ENCODE measurements around the gene BLMH.
"Not testable (repeated sequence)": the region's sequence is repeated elsewhere in the genome, so short reads cannot be mapped to it uniquely, and the experiment has no call there.

Gene BLMH

DNA sequence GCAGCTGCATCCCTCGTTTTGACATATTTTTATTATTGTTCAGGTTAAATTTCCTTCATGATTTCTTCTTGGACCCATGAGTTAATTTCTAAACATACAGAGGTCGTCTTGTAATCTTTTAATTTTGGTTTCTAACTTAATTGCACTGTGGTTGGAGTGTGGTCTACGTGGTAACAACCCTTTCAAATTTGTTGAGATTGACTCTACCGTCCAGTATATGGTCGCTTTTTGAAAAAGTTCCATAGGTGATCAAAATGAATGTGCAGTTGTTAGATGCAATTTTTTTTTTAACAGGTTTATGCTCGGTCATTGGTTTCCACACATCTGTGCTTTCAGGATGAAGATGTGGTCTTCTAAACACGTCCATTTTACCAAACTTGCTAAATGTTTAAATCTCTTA lies 45.3 kb downstream of the BLMH start:
- DNase-seq: no peak

DNA sequence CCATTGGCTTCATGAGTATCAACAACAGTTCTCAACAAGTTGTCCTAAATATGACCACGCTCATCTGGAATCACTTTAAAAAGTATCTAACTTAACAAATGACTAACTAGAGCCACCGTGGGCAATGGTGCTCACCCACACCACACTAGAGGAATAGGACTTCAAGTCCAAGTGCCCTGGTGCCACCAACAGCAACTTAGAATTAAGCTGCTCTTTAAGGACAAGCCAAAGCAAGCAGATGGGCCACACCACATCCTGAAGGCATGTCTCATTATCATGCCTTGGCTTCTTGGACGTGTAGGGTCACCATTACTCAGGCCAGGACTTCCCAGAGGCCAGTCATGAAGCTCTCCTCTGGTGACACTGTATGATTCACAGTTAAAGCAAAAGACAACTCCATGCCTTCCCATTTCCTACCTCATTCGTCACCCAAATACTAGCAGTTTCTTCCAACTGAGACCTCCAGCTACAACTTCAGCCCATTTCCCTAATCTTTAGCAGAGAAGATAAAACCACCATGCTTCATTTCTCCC lies 46.8 kb downstream of the BLMH start:
- DNase-seq: no peak

DNA sequence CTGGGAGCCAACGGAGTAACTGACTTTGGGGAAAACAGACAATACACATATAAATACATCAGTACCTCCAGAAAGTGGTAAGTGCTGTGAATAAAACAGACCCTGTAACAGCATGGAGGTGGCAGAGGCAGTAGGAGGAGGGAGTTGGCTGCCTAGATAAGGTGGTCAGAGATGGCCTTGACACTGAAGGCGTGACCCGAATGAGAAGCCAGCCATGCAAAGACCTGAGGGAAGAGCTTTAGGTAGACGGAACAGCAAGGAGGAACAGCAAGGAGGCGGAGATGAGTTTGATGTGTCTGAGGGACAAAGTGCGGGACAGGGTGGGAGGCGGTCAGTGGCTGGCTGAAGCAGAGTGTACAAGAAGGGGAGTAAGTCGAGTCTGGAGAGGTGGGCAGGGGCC lies 48.2 kb downstream of the BLMH start:
- DNase-seq: no peak

DNA sequence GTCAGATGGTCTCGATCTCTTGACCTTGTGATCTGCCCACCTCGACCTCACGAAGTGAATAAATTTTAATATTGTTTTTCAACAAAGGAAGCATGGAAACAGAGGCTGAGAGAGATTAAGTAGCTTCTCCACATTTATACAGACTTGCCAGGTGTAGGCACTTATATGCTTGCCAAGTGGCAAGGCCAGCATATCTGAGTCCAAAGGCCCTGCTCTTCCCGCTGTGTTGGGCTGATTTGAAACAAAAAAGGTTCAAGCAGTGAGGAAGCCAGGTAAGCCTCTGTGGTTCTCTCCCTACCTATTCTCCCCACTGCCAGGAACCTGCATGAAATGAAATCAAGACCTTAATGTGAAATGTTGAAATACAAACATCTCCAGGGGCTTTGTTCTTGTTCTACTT lies 48.7 kb downstream of the BLMH start:
- DNase-seq: no peak

DNA sequence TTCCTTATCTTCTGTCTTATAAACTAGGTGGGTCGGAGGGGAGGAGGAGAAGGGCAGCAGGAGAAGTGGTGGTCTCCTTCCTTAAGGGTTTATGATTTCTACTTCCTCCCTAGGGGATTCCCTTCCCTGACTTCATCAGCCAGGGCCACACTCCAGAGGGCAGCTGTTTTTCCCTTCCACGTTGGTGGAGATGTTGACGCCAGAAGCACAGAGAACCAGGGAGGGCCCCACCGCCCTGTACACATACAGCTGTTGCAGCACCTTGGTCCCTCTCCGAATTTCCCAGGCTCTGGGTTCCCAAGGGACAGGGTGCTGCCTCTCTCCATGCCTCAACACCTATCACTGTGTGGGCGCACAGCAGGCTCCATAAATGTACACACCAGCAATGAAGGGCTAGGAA lies 50.7 kb downstream of the BLMH start:
- DNase-seq: no peak

DNA sequence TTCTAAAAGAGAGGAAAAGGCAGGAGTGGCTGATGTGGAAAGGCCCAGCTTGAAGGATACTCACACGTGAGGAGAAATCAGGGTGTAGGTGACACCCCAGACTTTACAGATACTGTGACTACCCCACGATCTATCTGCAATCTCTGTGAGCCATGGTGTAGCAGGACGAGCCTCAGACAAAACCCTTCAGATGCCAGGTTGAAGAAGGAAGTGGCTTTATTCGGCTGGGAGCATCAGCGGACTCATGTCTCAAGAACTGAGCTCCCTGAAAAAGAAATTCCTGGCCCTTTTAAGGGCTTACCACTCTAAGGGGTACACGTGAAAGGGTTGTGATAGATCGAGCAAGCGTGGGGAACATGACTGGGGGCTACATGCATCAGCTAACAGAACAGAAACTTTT lies 51.6 kb downstream of the BLMH start:
- no peak for DNase-seq

DNA sequence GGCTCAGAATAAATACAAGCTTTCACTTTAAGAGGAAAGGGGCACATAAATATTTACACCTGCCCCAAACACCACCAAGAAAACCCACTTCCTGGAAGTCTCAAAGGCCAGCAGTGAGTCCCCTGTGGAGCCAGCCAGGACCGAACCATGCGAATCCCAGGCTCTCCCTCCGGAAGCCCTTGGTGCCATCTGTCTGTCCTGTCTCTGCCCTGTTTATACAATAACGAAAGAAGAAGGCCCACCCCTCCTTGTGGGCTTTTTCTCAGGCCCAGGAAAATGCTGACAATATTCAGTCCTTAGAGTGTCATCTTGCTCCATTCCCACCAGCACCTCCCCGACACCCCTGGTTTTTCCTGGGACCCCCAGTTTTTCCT lies 52.7 kb downstream of the BLMH start:
- DNase-seq: no peak

DNA sequence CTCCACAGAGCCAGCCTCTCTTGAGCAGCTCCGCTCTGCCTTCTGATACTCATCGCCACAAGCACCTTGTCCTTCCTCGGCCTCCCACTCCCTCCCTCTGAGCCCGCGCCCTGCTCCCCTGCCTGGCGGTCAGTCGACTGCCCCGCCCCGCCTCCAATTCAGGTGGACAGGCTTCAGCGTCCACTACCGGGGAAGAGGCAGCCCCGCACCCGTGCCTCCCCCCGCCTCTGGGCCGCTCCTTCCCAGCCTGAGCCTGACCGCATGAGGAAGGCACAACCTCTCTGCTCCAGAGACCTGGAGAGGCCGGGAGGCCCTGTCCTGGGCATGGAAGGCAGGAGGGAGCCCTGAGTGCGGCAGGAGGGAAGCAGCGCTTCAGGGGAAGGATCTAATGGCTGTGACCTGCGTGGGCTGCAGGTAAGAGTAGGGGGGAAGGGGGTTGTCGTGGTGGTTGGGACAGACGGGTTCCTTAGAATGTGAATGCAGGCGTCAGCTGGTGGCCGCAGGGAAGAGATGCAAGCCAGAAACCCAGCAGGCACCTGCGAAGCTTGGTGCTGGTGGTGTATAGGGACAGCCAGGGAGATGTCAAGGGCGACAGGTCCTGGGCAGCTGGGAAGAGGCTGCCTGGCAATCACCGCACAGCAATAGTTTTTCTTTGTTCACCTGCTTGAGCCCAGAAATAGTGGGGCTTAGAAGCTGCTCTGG lies 53.2 kb downstream of the BLMH start:
- no peak for DNase-seq

DNA sequence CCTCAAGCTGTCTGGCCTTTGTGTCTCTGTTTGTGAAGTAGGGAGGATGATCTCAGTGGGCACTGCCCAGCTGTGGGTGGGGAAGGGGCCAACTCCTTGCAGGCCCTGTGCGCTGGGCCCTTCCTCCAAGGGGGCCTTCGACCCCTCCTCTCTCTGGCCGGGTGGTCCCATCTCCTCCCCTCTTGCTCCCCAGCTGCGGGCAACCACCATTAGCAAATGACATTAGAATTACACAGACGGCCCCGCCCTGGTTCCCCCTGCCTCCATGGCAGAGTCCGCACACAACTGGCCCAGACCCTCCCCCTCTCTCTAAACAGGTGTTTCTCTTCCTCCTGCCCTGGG lies 53.8 kb downstream of the BLMH start:
- no peak for DNase-seq

DNA sequence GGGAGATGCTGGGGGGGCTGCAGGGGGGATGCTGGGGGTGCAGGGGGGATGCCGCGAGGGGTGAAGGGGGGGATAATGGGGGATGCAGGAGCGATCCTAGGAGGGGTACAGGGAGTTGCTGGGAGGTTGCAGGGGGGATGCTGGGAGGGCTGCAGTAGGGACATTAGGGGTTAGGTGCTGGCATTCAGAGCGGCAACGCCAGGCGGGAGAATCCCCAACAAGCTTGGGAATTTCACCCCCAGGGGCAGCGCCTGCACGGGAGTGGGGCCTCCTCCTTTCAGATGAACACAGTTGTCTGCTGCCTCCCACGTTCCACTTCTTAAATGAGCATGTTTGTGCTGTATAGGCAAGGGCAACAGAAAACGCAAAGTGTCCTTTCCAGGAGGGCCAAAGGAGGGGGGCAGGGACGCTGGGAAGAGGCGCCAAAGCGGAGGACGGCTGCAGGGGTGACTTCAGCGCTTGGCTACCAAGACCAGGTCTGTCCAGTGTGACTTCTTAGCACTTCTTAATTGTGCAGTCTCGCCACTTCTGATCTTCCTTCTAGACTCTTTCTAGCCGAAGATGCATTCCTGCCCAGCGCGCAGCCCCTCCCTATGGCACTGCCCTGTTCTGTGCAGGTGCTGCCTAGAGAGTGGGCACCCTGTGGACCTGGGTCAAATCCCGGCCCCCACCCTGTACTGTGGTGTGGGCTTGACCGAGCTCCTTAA lies 54.3 kb downstream of the BLMH start:
- no peak for DNase-seq

DNA sequence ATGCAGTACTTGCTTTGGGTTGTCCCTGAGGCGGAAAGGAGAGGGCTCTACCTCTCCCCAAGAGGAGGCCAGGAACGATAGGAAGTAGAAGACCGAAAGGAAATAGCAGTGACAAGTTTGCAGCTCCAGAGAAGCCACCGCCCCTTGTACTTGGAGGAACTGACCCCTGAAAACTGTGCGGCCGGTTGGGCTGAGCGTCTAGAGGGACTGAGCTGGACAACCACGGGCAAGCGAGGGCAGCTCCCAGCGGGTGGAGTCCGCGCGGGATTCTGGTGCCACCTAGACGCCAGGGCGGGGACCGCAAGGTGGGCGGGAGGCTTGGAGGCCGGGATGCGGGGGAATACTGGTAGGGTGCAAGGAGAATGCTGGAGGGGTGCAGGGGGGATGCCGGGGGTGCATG lies 55.0 kb downstream of the BLMH start:
- DNase-seq: peak; percentile 23

DNA sequence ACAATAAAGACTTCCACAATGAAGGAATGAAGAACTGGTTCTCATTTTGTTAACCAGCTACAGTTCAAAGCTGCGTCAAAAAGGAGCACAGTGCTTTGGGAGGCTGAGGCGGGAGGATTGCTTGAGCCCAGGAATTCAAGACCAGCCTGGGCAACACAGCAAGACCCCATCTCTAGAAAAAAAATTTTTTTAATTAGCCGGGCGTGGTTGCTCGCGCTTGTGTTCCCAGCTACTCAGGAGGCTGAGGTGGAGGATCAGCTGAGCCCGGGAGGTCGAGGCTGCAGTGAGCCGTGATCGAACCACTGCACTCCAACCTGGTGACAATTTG lies 55.5 kb downstream of the BLMH start:
- DNase-seq: no peak

DNA sequence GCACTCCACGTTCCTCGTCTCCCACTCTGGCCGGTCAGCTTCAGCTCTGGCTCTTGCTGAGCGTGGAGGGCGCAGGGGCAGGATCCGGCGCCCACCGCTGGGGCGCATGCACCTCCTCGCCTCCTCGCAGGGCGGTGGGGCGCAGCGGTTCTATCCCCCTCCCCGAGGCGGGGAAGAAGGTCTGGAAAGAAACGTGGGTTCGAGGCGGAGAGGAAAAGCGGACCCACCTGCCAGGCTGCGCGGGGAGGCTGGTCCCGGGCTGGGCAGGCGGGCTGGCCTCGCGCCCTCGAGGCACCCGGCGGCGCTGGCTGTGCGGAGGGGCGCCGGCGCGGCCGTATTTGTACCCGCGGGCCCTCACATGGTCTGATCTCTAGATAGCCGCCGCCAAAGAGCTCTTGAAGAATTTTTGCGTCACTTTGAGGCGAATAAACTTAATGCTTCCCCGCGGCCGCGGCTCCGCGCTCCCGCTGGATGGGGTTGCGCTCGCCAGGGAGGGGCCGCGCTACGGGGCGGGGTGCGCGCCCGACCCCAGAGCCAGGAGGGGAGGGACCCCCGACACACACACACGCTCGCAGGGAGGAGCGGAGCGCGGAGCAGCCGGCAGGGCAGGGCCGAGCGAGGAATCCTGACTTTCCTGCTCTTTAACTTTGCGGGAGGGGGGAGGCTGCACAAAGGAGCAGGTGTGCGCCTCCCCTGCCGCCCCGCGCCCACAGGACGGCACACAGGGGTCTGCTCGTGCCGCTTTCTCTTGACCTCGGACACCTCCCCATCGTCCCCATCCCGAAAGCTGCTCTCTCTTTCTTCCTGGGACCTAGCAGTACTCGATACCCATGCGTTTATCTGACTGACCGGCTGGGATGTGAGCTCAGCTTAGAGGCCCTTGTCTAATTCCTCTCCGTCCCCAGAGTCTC lies 56.1 kb downstream of the BLMH start, which contains the start of gene SLC6A4:
SLC6A4 (minus strand) TSS at position 312 of the 911 bp plus-strand sequence. CDS start 13,739 bp downstream, outside the sequence.
- DNase-seq: no peak

DNA sequence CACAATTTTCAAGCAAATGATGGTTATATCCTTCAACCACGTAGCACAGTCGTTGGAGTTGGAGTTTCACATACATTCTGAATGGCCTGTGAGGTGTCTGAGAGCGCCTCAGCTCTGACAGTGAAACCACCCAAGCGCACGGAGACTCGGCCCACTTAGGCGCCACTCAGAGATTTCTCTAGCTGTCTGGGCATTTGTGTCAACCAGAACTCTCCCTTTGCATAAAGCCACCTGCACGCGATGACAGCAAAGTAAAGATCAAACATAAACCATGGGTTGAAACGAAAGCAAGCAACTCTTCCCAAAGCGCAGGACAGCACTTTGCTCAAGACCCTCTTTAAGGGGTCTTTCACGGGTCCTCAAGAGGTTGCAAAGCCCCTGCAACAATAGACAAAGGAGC lies 56.8 kb downstream of the BLMH start:
- peak; percentile 11 for DNase-seq

DNA sequence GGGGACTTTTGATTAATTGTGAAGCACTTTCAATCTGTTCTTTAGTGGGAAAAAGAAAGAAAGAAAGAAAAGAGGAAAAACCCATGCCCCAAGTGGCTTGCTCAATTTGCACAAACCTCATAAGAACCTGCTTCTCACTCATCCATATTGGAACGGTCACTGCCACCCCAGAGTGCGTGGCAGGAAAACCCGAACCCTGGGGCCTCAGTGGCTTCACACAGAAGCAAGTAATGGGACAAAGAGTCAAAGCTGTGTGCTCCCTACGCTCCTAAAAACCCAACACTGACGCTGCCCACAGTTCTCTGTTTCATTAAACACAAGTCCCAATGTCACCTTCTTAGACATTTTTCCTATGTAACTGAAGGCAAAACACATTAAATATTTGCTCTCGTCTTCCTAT lies 57.4 kb downstream of the BLMH start:
- no peak for DNase-seq

DNA sequence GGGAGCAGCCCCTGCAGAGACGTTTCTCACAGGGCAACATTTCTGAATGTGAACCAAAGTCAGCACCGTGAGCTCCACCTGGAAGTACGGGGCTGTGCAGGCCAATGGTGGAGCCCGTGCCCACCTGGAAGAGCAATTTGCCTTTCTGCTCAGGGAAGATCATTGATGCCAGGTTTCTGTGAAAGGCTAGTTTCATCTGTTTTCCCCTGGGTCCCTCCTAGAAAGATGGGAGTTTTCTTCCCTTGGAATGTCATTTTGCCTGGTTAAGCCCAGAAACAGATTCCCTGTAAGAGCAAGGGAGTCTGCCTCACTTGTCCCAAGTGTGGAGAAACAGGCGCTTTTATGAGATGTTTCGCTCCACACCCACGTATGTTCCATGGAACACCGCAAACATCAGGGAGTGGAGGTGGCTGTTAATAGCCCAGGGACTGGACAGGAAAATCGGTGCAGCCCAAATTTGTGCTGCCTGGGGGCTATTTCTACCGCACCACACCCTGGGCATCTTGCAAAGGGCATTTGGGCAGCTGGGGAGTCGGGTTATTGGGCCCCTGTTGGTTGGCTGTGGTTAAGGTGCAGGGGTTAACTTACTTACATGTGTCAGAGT lies 58.8 kb downstream of the BLMH start:
- no peak for DNase-seq

DNA sequence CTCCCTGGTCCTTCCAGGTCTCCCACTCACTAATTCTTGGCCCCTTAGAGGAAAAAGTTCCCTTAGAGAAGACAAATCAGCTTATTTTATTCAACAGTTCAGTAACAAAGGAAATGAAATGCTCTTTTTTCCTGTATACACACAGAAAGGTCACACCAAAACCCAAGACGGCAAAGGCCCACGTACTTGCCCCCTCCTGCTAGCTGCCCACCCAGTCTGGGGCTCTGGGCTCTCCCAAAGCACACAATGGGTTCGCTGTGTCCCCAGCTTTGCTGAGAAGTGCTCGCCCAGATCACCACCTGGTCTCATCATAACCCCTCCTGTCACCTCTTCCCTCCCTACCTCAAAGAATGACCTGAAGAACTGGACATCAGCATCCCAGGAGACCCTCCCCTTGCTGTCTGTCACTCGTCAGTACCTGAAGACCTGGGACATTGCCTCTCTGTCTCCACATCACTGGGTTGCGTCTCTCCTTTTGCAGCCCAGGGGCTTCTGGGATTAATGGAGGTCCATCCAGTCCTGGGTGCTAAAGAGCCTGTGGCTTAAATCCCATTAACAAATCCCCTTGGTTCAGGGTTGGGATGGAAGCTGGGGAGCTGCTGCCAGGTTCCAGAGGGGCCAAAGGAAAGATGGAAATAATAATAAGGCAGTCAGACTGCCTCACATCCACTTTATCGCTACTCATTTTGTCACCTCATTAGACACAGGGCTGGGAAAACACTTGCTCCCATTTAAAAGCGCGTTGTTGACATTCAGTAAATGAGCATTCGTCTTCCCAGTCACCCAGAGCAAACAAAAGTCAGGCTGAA lies 59.5 kb downstream of the BLMH start:
- no peak for DNase-seq

DNA sequence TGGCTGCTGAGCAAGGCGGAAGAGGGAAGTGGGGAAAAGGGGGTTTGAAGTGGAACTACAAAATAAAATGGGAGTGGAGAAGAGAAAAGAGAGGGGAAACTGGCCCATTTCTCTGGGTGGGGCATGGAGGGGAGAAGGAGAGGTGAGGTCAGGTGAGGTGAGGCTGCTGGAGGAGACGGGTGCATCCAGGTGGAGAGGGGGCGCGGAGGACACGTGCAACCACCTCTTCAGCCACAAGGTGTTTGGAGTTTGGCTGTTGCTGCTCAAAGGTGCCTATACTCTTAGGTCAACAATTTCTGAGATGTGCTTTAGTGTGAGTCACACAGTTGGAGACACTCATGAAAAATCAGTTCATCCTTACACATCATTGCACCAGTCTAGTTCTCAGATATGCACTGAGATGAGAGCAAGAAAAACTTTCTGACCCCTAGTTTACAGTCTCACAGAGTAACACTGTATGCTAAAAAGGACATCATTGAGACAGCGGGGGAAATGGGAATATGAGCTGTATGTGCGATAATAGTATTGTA lies 61.1 kb downstream of the BLMH start:
- DNase-seq: no peak

DNA sequence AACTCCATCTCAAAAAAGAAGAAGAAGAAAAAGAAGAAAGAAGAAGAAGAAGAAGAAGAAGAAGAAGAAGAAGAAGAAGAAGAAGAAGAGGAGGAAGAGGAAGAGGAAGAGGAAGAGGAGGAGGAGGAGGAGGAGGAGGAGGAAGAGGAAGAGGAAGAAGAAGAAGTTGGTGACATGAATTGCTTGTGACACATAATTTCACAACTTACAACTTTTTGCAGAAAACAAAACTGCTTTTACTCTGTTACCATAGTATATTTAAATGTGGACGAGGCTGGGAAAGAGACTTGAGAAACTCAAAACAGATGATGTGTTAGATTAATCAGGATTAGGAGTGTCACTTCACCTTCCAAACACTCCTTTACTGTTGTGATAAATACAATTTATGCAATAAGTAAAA lies 61.7 kb downstream of the BLMH start:
- not testable (repeated sequence) for DNase-seq

DNA sequence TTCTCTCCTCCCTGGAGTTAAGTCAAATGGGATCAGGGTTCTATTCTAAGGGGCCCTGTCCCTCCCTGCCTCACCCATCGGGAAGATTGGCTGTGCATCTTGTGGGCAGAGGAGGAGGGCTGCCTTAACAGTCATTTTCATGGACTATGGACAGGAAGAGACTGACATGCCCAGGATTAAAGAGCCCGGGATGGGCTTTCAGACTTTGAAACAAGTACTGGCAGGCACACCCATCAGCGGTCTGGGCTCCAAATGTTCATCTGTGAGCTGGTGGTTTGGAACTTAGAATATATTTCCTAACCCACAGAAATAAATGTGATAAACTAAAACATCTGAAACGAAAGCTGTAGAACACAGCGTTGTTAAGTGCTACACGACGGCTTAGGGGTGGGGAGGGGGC lies 62.7 kb downstream of the BLMH start:
- no peak for DNase-seq

DNA sequence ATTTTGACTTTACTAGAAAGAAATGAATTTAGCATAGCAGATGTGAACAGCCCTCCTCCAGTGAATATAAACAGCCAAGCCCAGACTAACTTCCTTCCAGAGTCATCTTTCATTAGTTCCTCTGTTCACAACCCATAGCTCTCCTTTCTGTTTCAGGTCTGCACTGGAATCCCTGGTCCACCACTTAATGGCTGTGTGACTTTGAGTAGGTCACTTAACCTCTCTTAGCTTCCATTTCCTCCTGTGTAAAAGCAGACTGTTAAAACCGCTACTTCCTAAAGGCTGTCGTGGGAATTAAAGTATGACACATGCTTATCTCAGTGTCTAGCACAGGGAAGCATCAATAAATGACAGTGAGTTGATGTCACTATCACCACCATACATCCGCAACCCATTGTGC lies 63.7 kb downstream of the BLMH start:
- DNase-seq: no peak

DNA sequence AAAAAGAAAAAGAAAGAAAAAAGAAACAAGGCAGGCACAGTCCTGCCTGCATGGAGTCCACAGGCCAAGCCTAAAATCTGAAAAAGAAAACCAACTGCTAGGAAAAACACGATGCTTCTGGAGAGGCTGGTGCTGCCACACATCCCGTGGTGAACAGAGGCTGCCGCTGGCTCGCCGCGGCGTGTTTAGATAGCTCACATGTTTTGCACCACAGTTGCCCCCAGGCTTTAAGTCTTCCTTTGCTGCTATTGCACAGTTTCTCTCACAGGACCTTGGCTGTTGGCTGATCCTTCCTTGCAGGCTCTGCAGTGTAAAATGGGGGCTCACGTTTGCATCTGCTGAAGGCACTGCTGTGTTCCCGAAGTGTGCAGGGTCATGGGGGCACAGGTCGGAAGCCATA lies 64.9 kb downstream of the BLMH start:
- DNase-seq: no peak

All from activated CD4-positive, alpha-beta T cell treated with anti-CD3 and anti-CD28 coated beads, Interleukin-2, amount 50 U/mL, for 16 hours (primary cell).